Measurements from ENCODE around the gene TPI1. TPM values are rescaled to one million over a fixed set of nuclear protein-coding genes. Genes with fewer than 3 reads are reported as not detected.

The TPI1 gene
- total and polyA plus RNA-seq, 2 of the 8 experiments (the other 6 are each of a cell fraction or from before 2014, with no cell fraction given) = 910 to 3,018 TPM

- H3K18ac ChIP-seq (ENCODE audit: extremely low read depth, low read length) = no peak overlapping the region
- no peak overlapping the region for H3K9ac ChIP-seq (replicated peaks in 1 of 4; ENCODE audit: extremely low read depth in 1 of 4, low read depth in 3 of 4, low read length in 3 of 4)
- peaks cover 7 to 8% of the 10 kb centered on the region in 2 experiments for H4K20me1 ChIP-seq (replicated peaks in 1 of 2; ENCODE audit: control insufficient read depth in 1 of 2, insufficient read depth in 2 of 2, low read length in 2 of 2)
- H3K56ac ChIP-seq (replicated peaks; ENCODE audit: insufficient read length, low read depth, low read length) = no peak overlapping the region
- H3K79me1 ChIP-seq (ENCODE audit: low read depth, low read length) = peaks cover 2% of the 10 kb centered on the region
- no peak overlapping the region for H4K5ac ChIP-seq (ENCODE audit: insufficient read length, low read depth, low read length)
- CTCF ChIA-PET (ENCODE audit: partially characterized antibody) = interaction anchor here (1.0 to 21.4 kb wide), 5 partner anchors 5 to 106 kb away, joined by 3 to 292 read pairs (median 34); partner anchors contain the start of genes CDCA3, GNB3, MLF2 and P3H3
- H2BK120ac ChIP-seq (replicated peaks; ENCODE audit: low read depth, low read length) = no peak overlapping the region
- H2BK12ac ChIP-seq (ENCODE audit: low read depth, low read length) = no peak overlapping the region
- H2AK5ac ChIP-seq (ENCODE audit: low read depth, low read length) = no peak overlapping the region
- no peak overlapping the region for H4K8ac ChIP-seq (ENCODE audit: extremely low read depth, insufficient read depth, low read length)
- DNase-seq (ENCODE audit: low read depth in 1 of 2, low spot score in 2 of 2) (no peak), FAIRE-seq (no peak)
- no peak overlapping the region for H3K27ac ChIP-seq (ENCODE audit: low read depth, low read length)
- H3K4ac ChIP-seq (replicated peaks; ENCODE audit: insufficient read length, low read depth, low read length) = no peak overlapping the region
- H3K14ac ChIP-seq (ENCODE audit: insufficient read length) = no peak overlapping the region
- no peak overlapping the region for H3K4me3 ChIP-seq (ENCODE audit: extremely low read depth in 1 of 4, insufficient read depth in 2 of 4, low read depth in 3 of 4, low read length in 4 of 4)
- H2BK5ac ChIP-seq (ENCODE audit: low read depth, low read length) = no peak overlapping the region
- 98% methylated on average over 4 of the region's 4 CpGs; no CpG with 5 or more reads in 1 of the 2 experiments for WGBS, 2 experiments (ENCODE audit: extremely low coverage in 1 of 2, insufficient coverage in 1 of 2, insufficient read length in 1 of 2, insufficient replicate concordance in 2 of 2, low coverage in 1 of 2, low lambda C conversion rate in 2 of 2, missing lambda C conversion rate in 1 of 2)
- H3K23ac ChIP-seq (ENCODE audit: insufficient read length) = no peak overlapping the region
- peaks cover 0 to 3% (median 2%) of the 10 kb centered on the region in 4 experiments; a peak in 1 of 7 replicates for H3K4me1 ChIP-seq (replicated peaks in 1 of 4; ENCODE audit: control insufficient read depth in 3 of 4, insufficient read depth in 4 of 4, low read length in 3 of 4)
- H3K9me3 ChIP-seq (ENCODE audit: insufficient read depth in 2 of 2, low read depth in 1 of 2, low read length in 1 of 2) = no peaks in the 10 kb centered on the region
- peaks cover 2% of the 10 kb centered on the region; the same call in 1 of the 2 replicates for H3K23me2 ChIP-seq (ENCODE audit: low read depth, low read length)
- peaks cover 21 to 61% (median 51%) of the 10 kb centered on the region in 4 experiments for H3K36me3 ChIP-seq (ENCODE audit: control insufficient read depth in 2 of 4, insufficient read depth in 4 of 4, low read length in 3 of 4)
- no peaks in the 10 kb centered on the region for H3K79me2 ChIP-seq (ENCODE audit: control insufficient read depth in 1 of 2, insufficient read depth in 2 of 2, low read length in 2 of 2)
- no peak overlapping the region for H2AFZ ChIP-seq (ENCODE audit: low read length)
- H4K91ac ChIP-seq (replicated peaks; ENCODE audit: insufficient read length, low read length) = no peak overlapping the region
- H2BK20ac ChIP-seq (ENCODE audit: low read length) = no peak overlapping the region
- POLR2A ChIA-PET (ENCODE audit: partially characterized antibody) = interaction anchor here (0.6 to 27.1 kb wide), 11 partner anchors 4 to 305 kb away, joined by 3 to 588 read pairs (median 4); partner anchors contain the start of genes C12orf57, CDCA3, GNB3 and GPR162
- H3K27me3 ChIP-seq (replicated peaks in 1 of 4; ENCODE audit: control insufficient read depth in 3 of 4, extremely low read depth in 1 of 4, insufficient read depth in 3 of 4, low read length in 3 of 4) = no peaks in the 10 kb centered on the region
- no peak overlapping the region for H2BK15ac ChIP-seq (ENCODE audit: low read length)
- no peak overlapping the region for H3K4me2 ChIP-seq (ENCODE audit: insufficient read depth in 1 of 2, low read depth in 2 of 2, low read length in 2 of 2)
- TF ChIP-seq BACH1 (IDR thresholded peaks at IDR 0.05; ENCODE audit: low read length) = no peak
- no peak for TF ChIP-seq KDM1A (IDR thresholded peaks at IDR 0.05; ENCODE audit: borderline replicate concordance, low read length)
- TF ChIP-seq CEBPB (IDR thresholded peaks at IDR 0.05; ENCODE audit: low read depth, low read length) = no peak
- no peak for TF ChIP-seq POU5F1 (IDR thresholded peaks at IDR 0.05; ENCODE audit: low read depth, low read length)
- no peak for TF ChIP-seq EP300 (IDR thresholded peaks at IDR 0.05; ENCODE audit: borderline replicate concordance in 1 of 2, low read depth in 2 of 2, low read length in 2 of 2)
- TF ChIP-seq SRF (IDR thresholded peaks at IDR 0.05; ENCODE audit: low read depth, low read length) = no peak
- no peak for TF ChIP-seq SUZ12 (IDR thresholded peaks at IDR 0.05; ENCODE audit: low read length)
- TF ChIP-seq CBX5 (IDR thresholded peaks at IDR 0.05; ENCODE audit: low read depth, low read length) = no peak
- TF ChIP-seq HDAC2 (IDR thresholded peaks at IDR 0.05; ENCODE audit: borderline replicate concordance in 1 of 2, low read depth in 2 of 2, low read length in 2 of 2) = no peak
- TF ChIP-seq TAF1 (IDR thresholded peaks at IDR 0.05; ENCODE audit: low read depth, low read length) = no peak
- no peak for TF ChIP-seq CTBP2 (IDR thresholded peaks at IDR 0.05; ENCODE audit: borderline replicate concordance, insufficient read depth, insufficient read length, low read length)
- TF ChIP-seq NANOG (IDR thresholded peaks at IDR 0.05; ENCODE audit: insufficient read depth, low read depth, low read length, poor library complexity, severe bottlenecking) = no peak
- TF ChIP-seq RAD21 (IDR thresholded peaks at IDR 0.05 in 1 of 2, conservative IDR thresholded peaks at IDR 0.05 in 1 of 2; ENCODE audit: low read depth in 2 of 2, low read length in 2 of 2) = no peak
Measured at GRCh38 chr12:6842075-6842474, 25.3 kb upstream of the TPI1 start.

Measured in H1 (cell line).